HCT116 (cell line): Measurements from ENCODE around the gene CEP170B. TPM values are rescaled to one million over a fixed set of nuclear protein-coding genes. Genes with fewer than 3 reads are reported as not detected.
A peak's percentile ranks its signal among the peaks of the same experiment; 100 is the strongest.

Experiments used
- ATAC-seq: fragments of 200-7000 bp; cut with Tn5 transposase; 2 replicates; pipeline ENCODE4 v1.9.1; 2020; ENCODE audit warnings: mild to moderate bottlenecking, moderate library complexity
- BruUV-seq: library from RNA; stranded (reverse); fragments of 400-500 nt; replicated peaks from 2 replicates; lab custom pipeline; 2021; lab: Mats Ljungman, UMichigan
- CTCF ChIA-PET: fragments of 300-600 bp; sonication (Branson Sonifier 250); formaldehyde crosslinking; loops from one replicate; lab custom pipeline; 2021; ENCODE audit warnings: antibody characterized with exemption; lab: Charles Lee
- POLR2A ChIA-PET: fragments of 300-600, 350-600 bp; sonication (Branson Sonifier 250); formaldehyde crosslinking; loops from one replicate; lab custom pipeline; 2021; ENCODE audit warnings: antibody characterized with exemption; lab: Charles Lee
- RAD21 ChIA-PET, 2 experiments: fragments of 300-600 bp; sonication (Branson Sonifier 250); formaldehyde crosslinking; loops; one replicate each; lab custom pipeline; 2023; ENCODE audit warnings: low total read pairs in 2 of 2; ENCODE audit not compliant: uncharacterized antibody in 2 of 2, unreplicated experiment in 2 of 2, low non-redundant PET in 1 of 2; lab: Charles Lee
- DNase-seq: peaks from one replicate; pipeline ENCODE4 v3.0.0-alpha.2; 2010; ENCODE audit warnings: low read depth, low spot score
- H2AFZ ChIP-seq: fragments of 200-600 bp; shearing (Covaris generic), sonication (generic); 2 replicates; pipeline ENCODE4 v1.6.1; 2017; ENCODE audit warnings: low read depth, mixed run types, mixed read lengths, antibody characterized with exemption, low read length; ENCODE audit not compliant: poor library complexity, severe bottlenecking
- H3K27ac ChIP-seq: 2 replicates; pipeline ENCODE4 v1.5.1; 2012; ENCODE audit warnings: low read depth, low read length
- H3K27me3 ChIP-seq: fragments of 200-600 bp; sonication (generic); 2 replicates; pipeline ENCODE4 v1.6.1; 2016; ENCODE audit warnings: mixed run types, low read length, mixed read lengths; ENCODE audit not compliant: insufficient read depth
- H3K36me3 ChIP-seq, 2 experiments: fragments of 200-500 bp in 1 of 2; fragments of 200-600 bp in 1 of 2; sonication (Bioruptor generic) in 1 of 2; sonication (generic) in 1 of 2; 2 replicates each; pipeline versions ENCODE4 v1.5.1 to v1.6.1; 2014 to 2016; ENCODE audit warnings: low read length in 2 of 2, inconsistent platforms in 1 of 2, mixed read lengths in 1 of 2, mixed run types in 1 of 2; ENCODE audit not compliant: insufficient read depth in 2 of 2, control insufficient read depth in 1 of 2
- H3K4me1 ChIP-seq, 2 experiments: fragments of 200-600 bp in 1 of 2; sonication (generic) in 1 of 2; 2 replicates each; pipeline versions ENCODE4 v1.5.1 to v1.6.1; 2012 to 2017; ENCODE audit warnings: low read length in 2 of 2, inconsistent platforms in 1 of 2, mild to moderate bottlenecking in 1 of 2, mixed read lengths in 1 of 2, mixed run types in 1 of 2, moderate library complexity in 1 of 2; ENCODE audit not compliant: insufficient read depth in 2 of 2, control insufficient read depth in 1 of 2
- H3K4me2 ChIP-seq: fragments of 200-600 bp; sonication (generic); 2 replicates; pipeline ENCODE4 v1.6.1; 2017; ENCODE audit warnings: mixed run types, low read length, mixed read lengths
- H3K4me3 ChIP-seq, 2 experiments: fragments of 200-600 bp in 1 of 2; sonication (generic) in 1 of 2; replicated peaks in 1 of 2; 2 replicates each; pipeline ENCODE4 v1.5.1; 2011 to 2016; ENCODE audit warnings: low read length in 2 of 2, control low read depth in 1 of 2, low read depth in 1 of 2, mild to moderate bottlenecking in 1 of 2, mixed read lengths in 1 of 2, mixed run types in 1 of 2
- H3K79me2 ChIP-seq: fragments of 200-600 bp; sonication (generic); 2 replicates; pipeline ENCODE4 v1.6.1; 2017; ENCODE audit warnings: mild to moderate bottlenecking, mixed run types, low read length, moderate library complexity, mixed read lengths; ENCODE audit not compliant: insufficient read depth
- H3K9ac ChIP-seq: fragments of 200-600 bp; sonication (generic); 2 replicates; pipeline ENCODE4 v1.6.1; 2016; ENCODE audit warnings: low read length, mixed read lengths
- H3K9me2 ChIP-seq: fragments of 200-600 bp; sonication (generic), shearing (Covaris generic); 2 replicates; pipeline ENCODE4 v1.6.1; 2017; ENCODE audit warnings: mixed run types, mild to moderate bottlenecking, moderate library complexity; ENCODE audit not compliant: insufficient read depth
- H3K9me3 ChIP-seq, 2 experiments: fragments of 200-500 bp in 1 of 2; fragments of 200-600 bp in 1 of 2; sonication (Bioruptor generic) in 1 of 2; sonication (generic) in 1 of 2; 2 replicates each; pipeline ENCODE4 v1.6.1; 2014 to 2017; ENCODE audit warnings: low read length in 2 of 2, mixed read lengths in 2 of 2, inconsistent platforms in 1 of 2, low read depth in 1 of 2, mild to moderate bottlenecking in 1 of 2, mixed run types in 1 of 2, moderate library complexity in 1 of 2; ENCODE audit not compliant: control insufficient read depth in 1 of 2, insufficient read depth in 1 of 2
- H4K20me1 ChIP-seq: fragments of 200-600 bp; sonication (generic), shearing (Covaris generic); 2 replicates; pipeline ENCODE4 v1.6.1; 2017; ENCODE audit warnings: mixed run types, mild to moderate bottlenecking, moderate library complexity; ENCODE audit not compliant: insufficient read depth
- CEBPB ChIP-seq: IDR thresholded peaks from 2 replicates; pipeline ENCODE4 v1.6.1; 2012; ENCODE audit warnings: low read depth
- ELF1 ChIP-seq: IDR thresholded peaks from 2 replicates; pipeline ENCODE4 v1.6.1; 2012; ENCODE audit warnings: low read depth, borderline replicate concordance
- EZH2 ChIP-seq: fragments of 200-600 bp; sonication (generic); IDR thresholded peaks from 2 replicates; pipeline ENCODE4 v1.6.1; 2017; ENCODE audit warnings: antibody characterized with exemption, mixed run types
- FOSL1 ChIP-seq: IDR thresholded peaks from 2 replicates; pipeline ENCODE4 v1.6.1; 2012; ENCODE audit warnings: low read depth
- POLR2A ChIP-seq: IDR thresholded peaks from 2 replicates; pipeline ENCODE4 v1.7.0; 2011; ENCODE audit warnings: borderline replicate concordance; ENCODE audit not compliant: insufficient read depth, insufficient read length; ENCODE audit errors: extremely low read depth
- POLR2AphosphoS5 ChIP-seq: IDR thresholded peaks from 2 replicates; pipeline ENCODE4 v1.6.1; 2011; ENCODE audit warnings: mild to moderate bottlenecking, low read depth, low read length, moderate library complexity
- RAD21 ChIP-seq: IDR thresholded peaks from 2 replicates; pipeline ENCODE4 v1.6.1; 2012; ENCODE audit warnings: low read depth, mild to moderate bottlenecking
- SIN3A ChIP-seq: IDR thresholded peaks from 2 replicates; pipeline ENCODE4 v1.6.1; 2012; ENCODE audit warnings: low read depth
- SP1 ChIP-seq: IDR thresholded peaks from 2 replicates; pipeline ENCODE4 v1.6.1; 2012; ENCODE audit warnings: low read depth
- YY1 ChIP-seq: IDR thresholded peaks from 2 replicates; pipeline ENCODE4 v1.6.1; 2011; ENCODE audit warnings: low read length, low read depth, moderate library complexity, mild to moderate bottlenecking; ENCODE audit not compliant: insufficient replicate concordance; ENCODE audit errors: extremely low read depth
- ZNF274 ChIP-seq: fragments of 200-500 bp; sonication (Bioruptor generic); IDR thresholded peaks from 2 replicates; pipeline ENCODE4 v1.6.1; 2014; ENCODE audit warnings: mild to moderate bottlenecking, low read depth, low read length, inconsistent platforms
- intact Hi-C: fragments of 100-400 bp; cut with micrococcal nuclease; formaldehyde crosslinking; loops from 2 replicates; pipeline ENCODE4 v1.10.0; 2022
- total RNA-seq: library from RNA; stranded (reverse); gene quantifications from one replicate; pipeline ENCODE4 v1.2.1, GENCODE V29; 2021; ENCODE audit not compliant: unreplicated experiment

The CEP170B gene
- total RNA-seq, 1 experiment from 2014 or later = 45.9 TPM

- Histone ChIP-seq H3K4me3 (no peak overlapping the region), H3K9me3 (no peaks in the 10 kb centered on the region), H2AFZ (no peak overlapping the region), H3K9ac (no peak overlapping the region), H3K27ac (peak overlapping the region; percentile 43; the same call in 1 of the 2 replicates), H3K27me3 (no peaks in the 10 kb centered on the region), H3K36me3 (peaks cover 5 to 8% of the 10 kb centered on the region in 2 experiments; a peak in 1 of 4 replicates), H3K79me2 (peaks cover 51% of the 10 kb centered on the region), H4K20me1 (peaks cover 6% of the 10 kb centered on the region; the same call in 1 of the 2 replicates), H3K4me1 (peaks cover 7 to 9% of the 10 kb centered on the region in 2 experiments; a peak in 3 of 4 replicates), H3K9me2 (no peaks in the 10 kb centered on the region), H3K4me2 (0 out of 2 replicates have a peak overlapping the region, but pooled peaks have one; percentile 8)
- BruUV-seq = no TSS peak
- RAD21 ChIA-PET = interaction anchor here (0.6 to 1.1 kb wide), 2 partner anchors 75 to 107 kb away, joined by 3 to 5 read pairs; no protein-coding TSS in a partner anchor
- DNase-seq (no peak), ATAC-seq (no peak)
- CTCF ChIA-PET = interaction anchor here (0.9 to 1.2 kb wide), 3 partner anchors 49 to 169 kb away, joined by 3 to 4 read pairs (median 3); no protein-coding TSS in a partner anchor
- POLR2A ChIA-PET = no interaction called here
- TF ChIP-seq CEBPB (no peak), RAD21 (no peak), EZH2 (no peak), ELF1 (no peak), POLR2AphosphoS5 (no peak), SP1 (no peak), SIN3A (no peak), YY1 (no peak)
- intact Hi-C loops = no loop called here
These were observed 10.7 kb downstream of the CEP170B start for GRCh38 chr14:104875811-104876210.

DNA sequence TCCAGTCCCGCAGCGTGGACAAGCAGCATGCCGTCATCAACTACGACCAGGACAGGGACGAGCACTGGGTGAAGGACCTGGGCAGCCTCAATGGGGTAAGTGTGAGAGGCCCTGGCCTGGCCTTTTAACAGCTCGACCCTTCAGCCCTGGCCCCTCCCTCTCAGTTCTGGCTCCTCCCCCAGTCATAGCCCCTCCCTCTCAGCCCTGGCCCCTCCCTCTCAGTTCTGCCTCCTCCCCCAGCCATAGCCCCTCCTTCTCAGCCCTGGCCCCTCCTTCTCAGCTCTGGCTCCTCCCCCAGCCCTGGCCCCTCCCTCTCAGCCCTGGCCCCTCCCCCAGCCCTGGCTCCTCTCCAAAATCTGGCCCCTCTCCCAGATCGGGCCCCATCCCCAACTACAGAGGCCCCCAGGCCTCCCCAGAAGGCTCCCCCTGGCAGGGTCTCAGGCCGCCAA is 11.2 kb downstream of the CEP170B start:
- DNase-seq (peak; percentile 44), ATAC-seq (peak; percentile 95)
- no TSS peak for BruUV-seq
- Histone ChIP-seq H2AFZ (no peak overlapping the region), H3K4me1 (peaks cover 7 to 9% of the 10 kb centered on the region in 2 experiments; a peak in 3 of 4 replicates), H3K9ac (no peak overlapping the region), H3K27ac (peak overlapping the region; percentile 43; the same call in 1 of the 2 replicates), H3K9me3 (no peaks in the 10 kb centered on the region), H3K79me2 (peaks cover 46% of the 10 kb centered on the region), H3K9me2 (no peaks in the 10 kb centered on the region), H3K27me3 (no peaks in the 10 kb centered on the region), H3K4me2 (0 out of 2 replicates have a peak overlapping the region, but pooled peaks have one; percentile 8), H4K20me1 (peaks cover 6% of the 10 kb centered on the region; the same call in 1 of the 2 replicates), H3K36me3 (peaks cover 5 to 8% of the 10 kb centered on the region in 2 experiments; a peak in 1 of 4 replicates), H3K4me3 (no peak overlapping the region)
- no peak for TF ChIP-seq ZNF274
- TF ChIP-seq POLR2A = no peak
- no peak for TF ChIP-seq FOSL1
- no peak for TF ChIP-seq SIN3A
- intact Hi-C loops = no loop called here
- ChIA-PET POLR2A (no interaction called here), RAD21 (interaction anchor here (0.6 to 1.1 kb wide), 2 partner anchors 76 to 108 kb away, joined by 3 to 5 read pairs; no protein-coding TSS in a partner anchor), CTCF (interaction anchor here (0.9 to 1.2 kb wide), 3 partner anchors 50 to 169 kb away, joined by 3 to 4 read pairs (median 3); no protein-coding TSS in a partner anchor)
